ENCODE data around the gene ARL2.
A peak's percentile ranks its signal among the peaks of the same experiment; 100 is the strongest.
"Not testable (repeated sequence)": the region's sequence is repeated elsewhere in the genome, so short reads cannot be mapped to it uniquely, and the experiment has no call there.

ARL2 gene

DNA sequence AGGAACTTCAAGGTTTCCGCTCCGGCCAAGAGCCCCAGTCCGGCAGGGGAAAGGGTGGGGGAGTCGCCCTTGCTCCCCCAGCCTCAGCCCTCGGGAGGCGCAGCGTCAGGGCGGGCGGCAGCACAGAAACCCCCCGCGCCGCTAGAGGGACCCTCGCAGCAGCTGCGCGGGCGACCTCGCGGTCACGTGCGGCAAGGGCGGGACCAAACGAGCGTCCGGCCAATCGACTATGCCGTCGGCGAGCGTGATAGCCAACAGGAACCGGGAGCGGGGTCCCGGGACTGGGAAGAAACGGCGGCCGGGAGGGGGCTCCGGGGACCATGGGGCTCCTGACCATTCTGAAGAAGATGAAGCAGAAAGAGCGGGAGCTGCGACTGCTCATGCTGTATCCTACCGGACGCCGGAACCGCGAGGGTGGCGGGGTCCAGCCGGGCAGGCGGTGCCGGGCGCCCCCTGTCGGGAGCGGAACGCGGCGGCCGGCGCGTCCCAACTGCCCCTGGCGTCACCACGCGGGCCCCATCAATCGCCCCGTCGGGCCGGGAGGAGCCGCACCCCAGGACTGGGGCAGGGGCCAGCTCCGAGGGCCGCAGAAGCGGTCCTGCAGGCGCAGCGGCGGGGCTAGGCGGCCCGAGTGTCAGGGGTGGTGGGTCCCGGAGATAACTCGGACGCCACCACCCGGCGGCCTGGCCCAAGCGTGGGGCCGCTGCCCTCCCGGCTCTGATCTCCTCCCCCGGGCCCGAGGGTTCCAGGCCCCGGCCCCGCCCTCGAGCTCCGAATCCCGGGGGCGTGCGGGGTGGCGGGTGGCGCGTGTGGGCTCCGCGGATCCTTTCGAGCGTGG, at the start of gene ARL2:
Gene ARL2, plus strand, starts transcription at position 273 of the 838 bp plus-strand sequence. Its CDS starts 48 bp downstream, at position 321.
- peak; percentile 72 for DNase-seq (ENCODE audit: extremely low read depth in 1 of 2, low read depth in 1 of 2)

- DNase-seq (ENCODE audit: extremely low read depth in 1 of 2, low read depth in 1 of 2): no peak
These were observed 46.6 kb upstream of the ARL2 start for GRCh38 chr11:64967375-64967774.

DNA sequence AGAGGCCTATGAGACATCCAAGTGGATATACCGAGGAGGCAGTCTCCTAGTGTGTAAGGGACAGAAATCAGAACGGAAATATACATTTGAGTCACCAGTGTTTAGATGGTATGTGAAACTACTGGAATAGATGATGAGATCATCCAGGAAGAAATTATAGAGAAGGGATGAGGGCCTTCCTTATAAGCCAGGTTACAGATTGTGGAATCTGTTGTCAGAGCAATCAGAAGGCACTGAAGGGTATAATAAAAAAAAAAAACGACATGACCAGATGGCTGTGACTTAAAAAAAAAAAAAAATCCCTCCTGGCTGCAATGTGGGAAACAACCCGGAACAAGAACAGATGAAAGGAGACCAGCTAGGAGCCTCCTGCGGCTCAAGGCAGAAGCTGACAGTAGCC, 44.8 kb upstream of the ARL2 start:
- DNase-seq (ENCODE audit: extremely low read depth in 1 of 2, low read depth in 1 of 2): no peak

DNA sequence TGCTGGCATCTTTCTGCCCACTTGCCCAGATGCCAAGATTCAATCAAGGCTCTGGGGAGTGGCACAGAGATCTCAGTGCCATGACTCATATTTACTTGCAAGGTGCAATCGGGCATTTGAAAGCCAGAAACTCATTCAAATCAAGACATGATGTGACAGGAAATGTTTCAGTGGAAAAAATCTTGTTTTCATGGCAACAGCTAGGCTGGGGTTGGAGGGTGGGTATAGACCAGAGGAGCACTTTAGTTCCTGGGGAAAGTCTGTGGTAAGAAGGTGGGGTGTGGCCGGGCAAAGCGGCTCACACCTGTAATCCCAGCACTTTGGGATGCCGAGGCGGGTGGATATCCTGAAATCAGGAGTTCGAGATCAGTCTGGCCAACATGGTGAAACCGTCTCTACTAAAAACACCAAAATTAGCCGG, 43.2 kb upstream of the ARL2 start:
- DNase-seq (ENCODE audit: extremely low read depth in 1 of 2, low read depth in 1 of 2): no peak

GRCh38 chr11:64971421-64972233, 42.3 kb upstream of the ARL2 start, which contains the start of gene MAJIN:
Gene MAJIN, minus strand, starts transcription at chr11:64972108. Its CDS starts 12,703 bp downstream, at chr11:64959405.
- peak; percentile 61 to 85 for DNase-seq (ENCODE audit: extremely low read depth in 1 of 2, low read depth in 1 of 2)

GRCh38 chr11:64974124-64974523, 39.8 kb upstream of the ARL2 start:
- no peak for DNase-seq (ENCODE audit: extremely low read depth in 1 of 2, low read depth in 1 of 2)

- no peak for DNase-seq (ENCODE audit: extremely low read depth in 1 of 2, low read depth in 1 of 2)
These were observed 37.3 kb upstream of the ARL2 start for GRCh38 chr11:64976651-64977050.

DNA sequence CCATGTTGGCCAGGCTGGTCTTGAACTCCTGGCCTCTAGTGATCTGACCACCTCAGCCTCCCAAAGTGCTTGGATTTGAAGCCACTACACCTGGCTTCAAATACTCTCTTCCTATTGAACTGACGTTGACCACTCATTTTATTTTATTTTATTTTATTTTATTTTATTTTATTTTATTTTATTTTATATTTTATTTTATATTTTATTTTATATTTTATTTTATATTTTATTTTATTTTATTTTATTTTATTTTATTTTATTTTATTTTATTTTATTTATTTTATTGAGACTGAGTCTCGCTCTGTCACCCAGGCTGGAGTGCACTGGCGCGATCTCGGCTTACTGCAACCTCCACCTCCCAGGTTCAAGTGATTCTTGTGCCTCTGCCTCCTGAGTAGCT, 30.6 kb upstream of the ARL2 start:
- DNase-seq (ENCODE audit: extremely low read depth in 1 of 2, low read depth in 1 of 2): not testable (repeated sequence)

GRCh38 chr11:64987998-64988854, 25.7 kb upstream of the ARL2 start:
- no peak for DNase-seq (ENCODE audit: extremely low read depth in 1 of 2, low read depth in 1 of 2)

GRCh38 chr11:64989416-64989815, 24.5 kb upstream of the ARL2 start:
- no peak for DNase-seq (ENCODE audit: extremely low read depth in 1 of 2, low read depth in 1 of 2)

DNA sequence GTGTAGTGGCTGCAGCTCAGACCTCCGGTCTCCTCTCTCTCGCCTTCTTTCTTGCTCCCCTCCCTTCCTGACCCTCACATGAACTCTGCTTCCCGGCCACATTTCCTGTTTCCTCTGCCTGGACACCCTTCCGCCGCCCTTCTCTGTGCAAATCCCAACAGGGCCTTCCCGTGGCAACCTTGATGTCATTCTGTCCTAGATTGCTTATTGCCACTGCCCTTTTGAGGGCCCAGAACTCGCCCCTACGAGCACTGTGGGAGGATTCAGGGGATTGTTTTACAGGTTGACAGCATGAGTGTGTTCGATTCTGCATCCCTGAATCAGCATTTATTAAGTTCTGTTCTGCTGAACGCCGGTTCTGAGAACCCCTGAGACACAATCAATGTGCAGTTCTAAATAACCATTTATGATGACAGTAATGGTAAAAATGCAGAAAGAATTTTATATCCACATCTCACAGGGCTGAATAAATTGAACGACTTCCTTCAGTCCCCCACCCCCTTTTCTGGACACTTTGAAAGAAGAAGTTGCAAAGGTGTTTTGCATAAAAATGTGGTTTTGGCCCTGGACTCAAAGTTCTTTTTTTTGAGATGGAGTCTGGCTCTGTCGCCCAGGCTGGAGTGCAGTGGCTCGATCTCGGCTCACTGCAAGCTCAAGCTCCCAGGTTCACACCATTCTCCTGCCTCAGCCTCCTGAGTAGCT, 23.6 kb upstream of the ARL2 start:
- DNase-seq (ENCODE audit: extremely low read depth in 1 of 2, low read depth in 1 of 2): no peak

DNA sequence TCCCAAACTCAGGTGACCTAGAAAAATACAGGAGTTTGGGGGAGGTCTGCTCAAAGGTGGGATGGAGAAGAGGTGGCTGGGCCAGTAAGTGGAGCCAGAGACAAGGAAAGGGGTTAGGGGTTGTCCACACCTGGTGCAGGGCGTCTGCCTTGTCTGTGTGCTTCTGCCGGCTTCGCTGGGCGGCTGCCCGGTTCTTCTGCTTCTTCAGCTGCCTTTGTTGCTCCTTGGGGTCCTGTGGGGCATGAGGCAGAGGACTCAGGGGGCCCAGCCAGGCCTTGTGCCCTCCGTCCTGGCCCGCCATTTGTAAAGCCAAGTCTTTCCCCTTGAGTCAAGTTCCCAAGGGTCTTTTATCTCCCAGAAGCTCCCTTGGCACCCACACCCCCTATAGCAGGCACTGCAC, 19.6 kb upstream of the ARL2 start:
- no peak for DNase-seq (ENCODE audit: extremely low read depth in 1 of 2, low read depth in 1 of 2)

DNA sequence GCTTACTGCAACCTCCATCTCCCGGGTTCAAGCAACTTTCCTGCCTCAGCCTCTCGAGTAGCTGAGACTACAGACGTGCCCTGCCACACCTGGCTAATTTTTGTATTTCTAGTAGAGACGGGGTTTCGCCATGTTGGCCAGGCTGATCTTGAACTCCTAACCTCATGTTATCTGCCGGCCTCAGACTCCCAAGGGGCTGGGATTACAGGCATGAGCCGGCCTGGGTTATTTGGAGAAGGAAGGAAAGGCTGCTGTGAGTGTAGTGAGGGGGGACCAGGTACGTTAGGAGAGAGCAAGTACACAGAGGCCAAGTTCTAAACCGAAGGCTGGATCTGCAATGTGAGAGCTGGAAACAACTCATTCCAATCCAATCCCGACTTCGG, 17.6 kb upstream of the ARL2 start:
- DNase-seq (ENCODE audit: extremely low read depth in 1 of 2, low read depth in 1 of 2): no peak

DNA sequence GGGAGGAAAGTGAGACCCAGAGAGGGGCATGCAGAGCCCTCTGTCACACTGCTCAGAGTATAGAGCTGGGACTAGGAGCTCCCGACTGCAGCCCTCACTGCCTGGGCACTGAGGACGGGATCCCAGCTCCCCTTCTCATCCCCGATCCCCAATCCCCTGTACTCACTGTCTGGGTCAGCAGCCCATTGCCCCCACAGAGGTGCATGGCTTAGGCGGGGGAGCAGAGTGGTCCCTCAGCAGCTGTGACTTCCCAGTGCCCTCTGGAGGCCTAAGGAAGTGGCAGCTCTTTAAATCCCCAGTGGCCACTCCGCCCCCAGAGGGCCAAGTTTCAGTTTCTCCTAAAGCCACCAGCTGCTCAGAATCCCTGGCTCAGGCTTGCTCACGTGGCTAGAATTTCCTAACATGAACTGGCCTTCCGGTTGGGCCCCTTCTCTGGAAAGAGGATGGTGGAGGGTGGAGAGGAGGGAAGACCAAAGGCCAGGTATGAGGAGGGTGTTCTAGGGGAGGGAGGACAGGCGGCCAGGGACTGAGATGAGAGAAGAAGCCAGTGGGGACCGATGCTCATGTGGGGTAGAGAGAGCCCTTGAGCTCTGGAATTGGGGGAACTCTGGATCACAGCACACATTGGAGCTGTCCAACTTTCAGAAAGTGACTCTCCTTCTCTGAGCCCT, 17.1 kb upstream of the ARL2 start, which contains the start of gene BATF2:
Gene BATF2, minus strand, starts transcription at position 262 of the 671 bp plus-strand sequence. Its CDS starts 57 bp downstream, at position 205.
- no peak for DNase-seq (ENCODE audit: extremely low read depth in 1 of 2, low read depth in 1 of 2)

GRCh38 chr11:64998141-64998540, 15.8 kb upstream of the ARL2 start:
- DNase-seq (ENCODE audit: extremely low read depth in 1 of 2, low read depth in 1 of 2): no peak

- no peak for DNase-seq (ENCODE audit: extremely low read depth in 1 of 2, low read depth in 1 of 2)
These were observed 15.1 kb upstream of the ARL2 start for GRCh38 chr11:64998690-64999431.

DNA sequence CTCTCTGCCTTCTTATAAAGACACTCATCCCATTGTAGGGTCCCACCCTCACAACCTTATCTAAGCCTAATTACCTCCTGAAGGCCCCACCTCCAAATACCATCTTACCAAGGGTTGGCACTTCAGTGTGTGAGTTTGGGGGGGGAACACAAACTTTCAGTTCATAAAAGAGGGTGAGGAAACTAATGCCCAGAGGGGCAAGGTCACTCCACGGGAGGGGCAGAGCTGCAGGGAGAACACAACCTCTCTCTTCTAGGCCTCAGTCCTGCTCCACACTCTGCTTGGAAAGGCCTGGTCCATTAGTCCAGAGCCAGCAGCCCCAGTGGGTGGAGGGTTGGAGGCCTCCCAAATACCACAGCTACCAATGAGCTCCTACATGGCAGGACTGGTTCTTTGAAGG, 14.5 kb upstream of the ARL2 start:
- no peak for DNase-seq (ENCODE audit: extremely low read depth in 1 of 2, low read depth in 1 of 2)

- no peak for DNase-seq (ENCODE audit: extremely low read depth in 1 of 2, low read depth in 1 of 2)
These were observed 11.3 kb upstream of the ARL2 start for GRCh38 chr11:65002706-65003105.

- DNase-seq (ENCODE audit: extremely low read depth in 1 of 2, low read depth in 1 of 2): no peak
These were observed 10.7 kb upstream of the ARL2 start for GRCh38 chr11:65003282-65003681.

All from activated CD8-positive, alpha-beta memory T cell treated with anti-CD3 and anti-CD28 coated beads for 1 hour (primary cell).